OCI-LY7 (cell line): ENCODE measurements around the gene RXRA.

Experiments used
- CTCF ChIP-seq: fragments of 200-600 bp; sonication (generic); conservative IDR thresholded peaks from 2 replicates; pipeline ENCODE4 v1.5.1; 2014; ENCODE audit warnings: mild to moderate bottlenecking, antibody characterized with exemption, low read length, moderate library complexity, mixed read lengths
- EZH2phosphoT487 ChIP-seq: fragments of 200-600 bp; sonication (generic); IDR thresholded peaks from 2 replicates; pipeline ENCODE4 v1.6.1; 2018; ENCODE audit warnings: low read depth, borderline replicate concordance, mild to moderate bottlenecking, mixed run types, antibody characterized with exemption, low read length, moderate library complexity, mixed read lengths

GRCh38 chr9:134355561-134356279, 29.5 kb downstream of the RXRA start:
- TF ChIP-seq CTCF, result no peak
- TF ChIP-seq EZH2phosphoT487, result no peak
